ENCODE results near the gene TPSG1. TPM values are rescaled to one million over a fixed set of nuclear protein-coding genes. Genes with fewer than 3 reads are reported as not detected.

TPSG1 gene
- total RNA-seq, 1 donor from 2014 or later = not detected

DNA sequence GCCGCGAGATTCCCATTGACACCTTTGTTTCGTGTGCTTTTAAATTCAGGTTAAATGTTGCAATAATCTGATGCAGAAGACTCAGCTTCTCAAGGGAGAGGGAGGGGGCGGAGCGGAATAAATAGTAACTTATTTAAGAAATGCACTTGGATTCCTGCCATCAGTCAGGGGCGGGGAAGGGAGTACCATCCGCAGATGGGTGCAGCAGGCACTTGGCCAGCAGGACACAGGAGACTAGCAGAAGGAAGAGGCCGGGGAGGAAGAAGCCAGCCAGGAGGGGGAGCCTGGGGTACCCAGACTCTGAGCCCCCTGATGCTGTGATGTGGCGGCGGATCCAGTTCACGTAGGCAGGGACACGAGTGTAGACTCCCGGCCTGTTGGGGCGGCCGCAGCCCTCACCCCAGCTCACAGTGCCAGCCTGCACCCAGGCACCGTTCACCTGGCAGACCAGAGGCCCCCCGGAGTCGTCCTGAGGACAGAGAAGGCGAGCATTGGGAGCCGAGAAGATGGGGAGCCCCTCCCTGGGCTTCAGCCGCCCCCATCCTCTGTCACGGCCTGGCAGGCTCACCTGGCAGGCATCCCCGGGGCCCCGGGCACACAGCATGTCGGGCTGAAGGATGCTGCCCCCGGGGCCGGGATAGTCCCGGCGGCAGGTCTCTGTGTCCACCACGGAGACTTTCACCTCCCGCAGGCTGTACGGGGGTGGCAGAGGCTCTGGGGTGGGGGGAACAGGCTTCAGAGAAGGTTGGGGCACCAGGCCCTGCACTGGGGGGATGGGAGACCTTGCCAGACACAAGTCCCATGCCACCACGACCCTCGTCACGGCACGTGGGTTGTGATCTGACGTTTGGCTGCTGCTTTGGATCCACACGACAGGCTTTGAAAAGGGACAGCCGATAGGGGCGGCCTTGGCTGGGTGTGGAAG lies 3.2 kb downstream of the TPSG1 start:
- Mint-ChIP-seq H3K36me3 (no peaks in the 10 kb centered on the region), H3K4me3 (no peak overlapping the region), H3K9me3 (no peaks in the 10 kb centered on the region), H3K4me1 (no peaks in the 10 kb centered on the region), H3K27ac (no peak overlapping the region), H3K27me3 (ENCODE audit: insufficient read depth, low read depth) (peaks cover 2% of the 10 kb centered on the region)
- Histone ChIP-seq H3K4me2 (no peak overlapping the region), H3K4me3 (no peak overlapping the region), H2AFZ (replicated peaks) (no peak overlapping the region), H3K9me3 (ENCODE audit: low read depth) (no peaks in the 10 kb centered on the region), H4K20me1 (ENCODE audit: low read depth) (no peaks in the 10 kb centered on the region), H3K79me2 (ENCODE audit: low read depth) (no peaks in the 10 kb centered on the region), H3K9ac (no peak overlapping the region), H3K36me3 (no peaks in the 10 kb centered on the region), H3K4me1 (no peaks in the 10 kb centered on the region), H3F3A (ENCODE audit: low read depth) (no peaks in the 10 kb centered on the region), H3K27ac (no peak overlapping the region), H3K27me3 (no peaks in the 10 kb centered on the region)
- DNase-seq (ENCODE audit: low spot score) = no peak
- TF ChIP-seq, protein P1, sequence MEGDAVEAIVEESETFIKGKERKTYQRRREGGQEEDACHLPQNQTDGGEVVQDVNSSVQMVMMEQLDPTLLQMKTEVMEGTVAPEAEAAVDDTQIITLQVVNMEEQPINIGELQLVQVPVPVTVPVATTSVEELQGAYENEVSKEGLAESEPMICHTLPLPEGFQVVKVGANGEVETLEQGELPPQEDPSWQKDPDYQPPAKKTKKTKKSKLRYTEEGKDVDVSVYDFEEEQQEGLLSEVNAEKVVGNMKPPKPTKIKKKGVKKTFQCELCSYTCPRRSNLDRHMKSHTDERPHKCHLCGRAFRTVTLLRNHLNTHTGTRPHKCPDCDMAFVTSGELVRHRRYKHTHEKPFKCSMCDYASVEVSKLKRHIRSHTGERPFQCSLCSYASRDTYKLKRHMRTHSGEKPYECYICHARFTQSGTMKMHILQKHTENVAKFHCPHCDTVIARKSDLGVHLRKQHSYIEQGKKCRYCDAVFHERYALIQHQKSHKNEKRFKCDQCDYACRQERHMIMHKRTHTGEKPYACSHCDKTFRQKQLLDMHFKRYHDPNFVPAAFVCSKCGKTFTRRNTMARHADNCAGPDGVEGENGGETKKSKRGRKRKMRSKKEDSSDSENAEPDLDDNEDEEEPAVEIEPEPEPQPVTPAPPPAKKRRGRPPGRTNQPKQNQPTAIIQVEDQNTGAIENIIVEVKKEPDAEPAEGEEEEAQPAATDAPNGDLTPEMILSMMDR (IDR thresholded peaks at IDR 0.05) = no peak
- TF ChIP-seq EZH2 (IDR thresholded peaks at IDR 0.05) = no peak
- no peak for TF ChIP-seq EZH2phosphoT487 (IDR thresholded peaks at IDR 0.05)

DNA sequence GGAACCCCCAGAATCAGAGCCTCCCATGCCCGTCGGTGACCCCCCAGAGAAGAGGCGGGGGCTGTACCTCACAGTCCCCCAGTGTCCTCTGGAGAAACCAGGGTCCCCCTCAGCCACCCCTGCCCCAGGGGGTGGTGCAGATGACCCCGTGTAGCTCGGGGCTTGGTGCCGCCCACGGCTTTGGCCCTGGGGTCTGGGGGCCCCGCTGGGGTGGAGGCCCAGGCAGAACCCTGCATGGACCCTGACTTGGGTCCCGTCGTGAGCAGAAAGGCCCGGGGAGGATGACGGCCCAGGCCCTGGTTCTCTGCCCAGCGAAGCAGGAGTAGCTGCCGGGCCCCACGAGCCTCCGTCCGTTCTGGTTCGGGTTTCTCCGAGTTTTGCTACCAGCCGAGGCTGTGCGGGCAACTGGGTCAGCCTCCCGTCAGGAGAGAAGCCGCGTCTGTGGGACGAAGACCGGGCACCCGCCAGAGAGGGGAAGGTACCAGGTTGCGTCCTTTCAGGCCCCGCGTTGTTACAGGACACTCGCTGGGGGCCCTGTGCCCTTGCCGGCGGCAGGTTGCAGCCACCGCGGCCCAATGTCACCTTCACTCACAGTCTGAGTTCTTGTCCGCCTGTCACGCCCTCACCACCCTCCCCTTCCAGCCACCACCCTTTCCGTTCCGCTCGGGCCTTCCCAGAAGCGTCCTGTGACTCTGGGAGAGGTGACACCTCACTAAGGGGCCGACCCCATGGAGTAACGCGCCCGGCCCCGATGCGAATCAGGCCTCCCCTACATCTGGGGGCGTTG lies 4.0 kb downstream of the TPSG1 start:
- H3K4me3 Mint-ChIP-seq = no peak overlapping the region
- no peak for TF ChIP-seq EZH2 (IDR thresholded peaks at IDR 0.05)
- TF ChIP-seq, protein P1 (IDR thresholded peaks at IDR 0.05) = no peak
- no peak for TF ChIP-seq EZH2phosphoT487 (IDR thresholded peaks at IDR 0.05)
- Histone ChIP-seq H3K36me3 (no peaks in the 10 kb centered on the region), H3K9me3 (ENCODE audit: low read depth) (no peaks in the 10 kb centered on the region), H3K4me2 (no peak overlapping the region), H3K4me1 (no peaks in the 10 kb centered on the region), H2AFZ (replicated peaks) (no peak overlapping the region), H3K9ac (no peak overlapping the region), H3K79me2 (ENCODE audit: low read depth) (no peaks in the 10 kb centered on the region), H4K20me1 (ENCODE audit: low read depth) (no peaks in the 10 kb centered on the region), H3K4me3 (no peak overlapping the region), H3K27ac (no peak overlapping the region), H3F3A (ENCODE audit: low read depth) (no peaks in the 10 kb centered on the region), H3K27me3 (no peaks in the 10 kb centered on the region)
- no peaks in the 10 kb centered on the region for H3K36me3 Mint-ChIP-seq
- peaks cover 2% of the 10 kb centered on the region for H3K27me3 Mint-ChIP-seq (ENCODE audit: insufficient read depth, low read depth)
- no peak for DNase-seq (ENCODE audit: low spot score)
- no peaks in the 10 kb centered on the region for H3K9me3 Mint-ChIP-seq
- H3K27ac Mint-ChIP-seq = no peak overlapping the region
- H3K4me1 Mint-ChIP-seq = no peaks in the 10 kb centered on the region

DNA sequence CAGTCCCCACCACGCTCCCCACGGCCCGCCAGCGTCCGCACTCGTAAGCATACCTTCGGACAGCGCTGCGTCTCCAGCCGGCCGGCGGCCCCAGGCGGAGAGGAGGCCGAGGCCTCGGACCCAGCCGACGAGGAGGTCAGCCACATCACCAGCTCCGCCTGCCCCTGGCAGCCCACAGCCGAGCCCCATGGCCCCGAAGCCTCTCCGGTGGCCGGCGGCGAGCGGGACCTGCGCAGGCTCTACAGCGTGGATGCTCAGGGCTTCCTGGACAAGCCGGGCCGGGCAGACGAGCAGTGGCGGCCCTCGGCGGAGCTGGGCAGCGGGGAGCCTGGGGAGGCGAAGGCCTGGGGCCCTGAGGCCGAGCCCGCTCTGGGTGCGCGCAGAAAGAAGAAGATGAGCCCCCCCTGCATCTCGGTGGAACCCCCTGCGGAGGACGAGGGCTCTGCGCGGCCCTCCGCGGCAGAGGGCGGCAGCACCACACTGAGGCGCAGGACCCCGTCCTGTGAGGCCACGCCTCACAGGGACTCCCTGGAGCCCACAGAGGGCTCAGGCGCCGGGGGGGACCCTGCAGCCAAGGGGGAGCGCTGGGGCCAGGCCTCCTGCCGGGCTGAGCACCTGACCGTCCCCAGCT lies 4.9 kb downstream of the TPSG1 start:
- no peak for TF ChIP-seq EZH2phosphoT487 (IDR thresholded peaks at IDR 0.05)
- TF ChIP-seq, protein P1 (IDR thresholded peaks at IDR 0.05) = no peak
- Histone ChIP-seq H3K27ac (no peak overlapping the region), H3K4me3 (no peak overlapping the region), H3K4me2 (no peak overlapping the region), H3K9me3 (ENCODE audit: low read depth) (no peaks in the 10 kb centered on the region), H2AFZ (replicated peaks) (no peak overlapping the region), H3F3A (ENCODE audit: low read depth) (no peaks in the 10 kb centered on the region), H3K36me3 (no peaks in the 10 kb centered on the region), H3K4me1 (no peaks in the 10 kb centered on the region), H3K27me3 (no peaks in the 10 kb centered on the region), H3K9ac (no peak overlapping the region), H4K20me1 (ENCODE audit: low read depth) (no peaks in the 10 kb centered on the region), H3K79me2 (ENCODE audit: low read depth) (no peaks in the 10 kb centered on the region)
- DNase-seq (ENCODE audit: low spot score) = no peak
- Mint-ChIP-seq H3K27me3 (ENCODE audit: insufficient read depth, low read depth) (peaks cover 2% of the 10 kb centered on the region), H3K9me3 (no peaks in the 10 kb centered on the region), H3K27ac (no peak overlapping the region), H3K36me3 (no peaks in the 10 kb centered on the region), H3K4me3 (no peak overlapping the region), H3K4me1 (no peaks in the 10 kb centered on the region)

Data from neural progenitor cell (in vitro differentiated cells).